Inflammatory macrophage (primary cell): Measurements from ENCODE around the gene KLF15.

Experiments
- DNase-seq, 2 donors: peaks; one replicate each; pipeline ENCODE4 v3.0.0-alpha.2; 2020 to 2022

Gene KLF15

GRCh38 chr3:126319701-126320295 is 37.4 kb downstream of the KLF15 start:
- DNase-seq: no peak

- DNase-seq: no peak
These were observed 39.9 kb downstream of the KLF15 start for GRCh38 chr3:126317029-126317996.

- DNase-seq: no peak
These were observed 40.7 kb downstream of the KLF15 start for GRCh38 chr3:126316501-126316939.

- no peak for DNase-seq
These were observed 41.2 kb downstream of the KLF15 start for GRCh38 chr3:126316031-126316461.

- DNase-seq: no peak
These were observed 42.2 kb downstream of the KLF15 start for GRCh38 chr3:126314790-126315658.

GRCh38 chr3:126314305-126314789 is 42.9 kb downstream of the KLF15 start:
- no peak for DNase-seq

GRCh38 chr3:126313580-126314304 is 43.5 kb downstream of the KLF15 start:
- no peak for DNase-seq

- no peak for DNase-seq
These were observed 44.0 kb downstream of the KLF15 start for GRCh38 chr3:126313166-126313565.

GRCh38 chr3:126312341-126312740 is 44.9 kb downstream of the KLF15 start:
- no peak for DNase-seq

GRCh38 chr3:126311338-126311978 is 45.8 kb downstream of the KLF15 start:
- no peak for DNase-seq

- DNase-seq: no peak
These were observed 46.4 kb downstream of the KLF15 start for GRCh38 chr3:126310816-126311215.

- no peak for DNase-seq
These were observed 47.1 kb downstream of the KLF15 start for GRCh38 chr3:126309861-126310655.

- no peak for DNase-seq
These were observed 48.0 kb downstream of the KLF15 start for GRCh38 chr3:126309165-126309564.

GRCh38 chr3:126308394-126309125 is 48.6 kb downstream of the KLF15 start:
- DNase-seq: no peak

- DNase-seq: no peak
These were observed 49.4 kb downstream of the KLF15 start for GRCh38 chr3:126307591-126308393.

GRCh38 chr3:126306888-126307482 is 50.2 kb downstream of the KLF15 start:
- no peak for DNase-seq

GRCh38 chr3:126306397-126306796 is 50.8 kb downstream of the KLF15 start:
- no peak for DNase-seq

GRCh38 chr3:126305427-126305826 is 51.8 kb downstream of the KLF15 start:
- no peak for DNase-seq

- DNase-seq: no peak
These were observed 52.5 kb downstream of the KLF15 start for GRCh38 chr3:126304704-126305103.
